Brain microvascular endothelial cell (primary cell): ENCODE results near the gene DYNC1I2.
A peak's percentile ranks its signal among the peaks of the same experiment; 100 is the strongest.

Source experiments
- DNase-seq: peaks from one replicate; pipeline ENCODE4 v3.0.0-alpha.2; 2020
- H3K27ac ChIP-seq: fragments of 250-450 bp; sonication (Bioruptor Pico); 2 replicates; pipeline ENCODE4 v1.5.1; 2020; ENCODE audit warnings: mild to moderate bottlenecking, moderate library complexity
- H3K27me3 ChIP-seq: fragments of 250-450 bp; sonication (Bioruptor Pico); replicated peaks from 2 replicates; pipeline ENCODE4 v1.5.1; 2020; ENCODE audit warnings: mild to moderate bottlenecking
- H3K36me3 ChIP-seq: fragments of 250-450 bp; sonication (Bioruptor Pico); replicated peaks from 2 replicates; pipeline ENCODE4 v1.5.1; 2020; ENCODE audit warnings: mild to moderate bottlenecking
- H3K4me3 ChIP-seq: 2 replicates; pipeline ENCODE4 v1.5.1; 2011; ENCODE audit warnings: low read depth, mild to moderate bottlenecking, control low read depth, low read length, moderate library complexity
- in situ Hi-C: cut with HindIII; loops from 2 replicates; pipeline ENCODE4 v1.10.0; 2017; ENCODE audit warnings: low sequenced_read_pairs, low pct_ligation_motif_present
- TF ChIP-seq, protein P1 (sequence below): IDR thresholded peaks from 2 replicates; pipeline ENCODE4 v1.5.1; 2011; ENCODE audit warnings: low read depth, mild to moderate bottlenecking, moderate library complexity, low read length, control low read depth, inconsistent platforms; ENCODE audit errors: missing control alignments

Gene DYNC1I2

DNA sequence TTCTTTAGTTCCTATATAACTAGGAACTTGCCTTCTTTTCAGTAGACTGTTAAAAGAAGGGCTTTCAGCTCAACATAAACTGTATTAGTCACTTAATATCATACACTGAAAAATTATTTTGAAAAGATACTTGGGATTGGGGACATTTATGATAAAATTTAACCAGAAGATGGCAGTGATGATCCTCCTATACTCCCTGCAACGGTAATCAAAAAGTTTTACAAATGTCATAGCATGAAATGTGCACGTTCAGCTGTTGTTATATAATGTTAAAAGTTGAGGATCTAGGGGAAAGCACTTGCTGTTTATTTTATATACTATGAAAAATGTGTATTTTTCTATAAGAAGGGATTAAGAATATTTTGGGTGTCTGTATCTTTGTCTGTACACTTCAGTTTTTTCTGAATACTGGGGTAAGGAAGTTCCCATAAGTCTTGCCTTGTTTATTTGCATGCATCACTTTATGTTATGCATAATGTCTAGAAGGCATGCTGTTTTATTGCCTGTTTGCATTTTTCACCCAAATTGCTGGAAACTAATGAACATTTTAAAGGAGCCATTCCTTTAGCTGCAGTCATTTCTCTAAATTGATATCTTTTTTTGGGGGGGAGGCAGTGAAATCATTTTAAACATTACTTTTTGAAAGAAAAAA lies 19.0 kb downstream of the DYNC1I2 start:
- in situ Hi-C loops = no loop called here
- H3K4me3 ChIP-seq = no peak overlapping the region
- H3K27ac ChIP-seq = no peak overlapping the region
- no peak for DNase-seq
- H3K36me3 ChIP-seq = peaks cover 5% of the 10 kb centered on the region
- H3K27me3 ChIP-seq = no peaks in the 10 kb centered on the region
- TF ChIP-seq, protein P1, sequence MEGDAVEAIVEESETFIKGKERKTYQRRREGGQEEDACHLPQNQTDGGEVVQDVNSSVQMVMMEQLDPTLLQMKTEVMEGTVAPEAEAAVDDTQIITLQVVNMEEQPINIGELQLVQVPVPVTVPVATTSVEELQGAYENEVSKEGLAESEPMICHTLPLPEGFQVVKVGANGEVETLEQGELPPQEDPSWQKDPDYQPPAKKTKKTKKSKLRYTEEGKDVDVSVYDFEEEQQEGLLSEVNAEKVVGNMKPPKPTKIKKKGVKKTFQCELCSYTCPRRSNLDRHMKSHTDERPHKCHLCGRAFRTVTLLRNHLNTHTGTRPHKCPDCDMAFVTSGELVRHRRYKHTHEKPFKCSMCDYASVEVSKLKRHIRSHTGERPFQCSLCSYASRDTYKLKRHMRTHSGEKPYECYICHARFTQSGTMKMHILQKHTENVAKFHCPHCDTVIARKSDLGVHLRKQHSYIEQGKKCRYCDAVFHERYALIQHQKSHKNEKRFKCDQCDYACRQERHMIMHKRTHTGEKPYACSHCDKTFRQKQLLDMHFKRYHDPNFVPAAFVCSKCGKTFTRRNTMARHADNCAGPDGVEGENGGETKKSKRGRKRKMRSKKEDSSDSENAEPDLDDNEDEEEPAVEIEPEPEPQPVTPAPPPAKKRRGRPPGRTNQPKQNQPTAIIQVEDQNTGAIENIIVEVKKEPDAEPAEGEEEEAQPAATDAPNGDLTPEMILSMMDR = peak; percentile 39

- Histone ChIP-seq H3K27me3 (no peaks in the 10 kb centered on the region), H3K27ac (no peak overlapping the region), H3K36me3 (peaks cover 5% of the 10 kb centered on the region), H3K4me3 (no peak overlapping the region)
- no peak for DNase-seq
- in situ Hi-C loops = no loop called here
- TF ChIP-seq, protein P1 = no peak
Measured at GRCh38 chr2:171707752-171708151, 20.5 kb downstream of the DYNC1I2 start.

GRCh38 chr2:171709011-171709685 lies 21.9 kb downstream of the DYNC1I2 start:
- H3K36me3 ChIP-seq = no peaks in the 10 kb centered on the region
- in situ Hi-C loops = no loop called here

GRCh38 chr2:171711351-171711750 lies 24.1 kb downstream of the DYNC1I2 start:
- peak overlapping the region; percentile 81 for H3K27ac ChIP-seq
- TF ChIP-seq, protein P1 = no peak
- in situ Hi-C loops = no loop called here
- H3K4me3 ChIP-seq = no peak overlapping the region
- peaks cover 1% of the 10 kb centered on the region for H3K36me3 ChIP-seq
- no peak for DNase-seq
- no peaks in the 10 kb centered on the region for H3K27me3 ChIP-seq

More at GRCh38 chr2:171709011-171709685, 21.9 kb downstream of the DYNC1I2 start:
- Histone ChIP-seq H3K27me3 (no peaks in the 10 kb centered on the region), H3K27ac (no peak overlapping the region), H3K4me3 (no peak overlapping the region)
- DNase-seq = no peak
- TF ChIP-seq, protein P1 = no peak

DNA sequence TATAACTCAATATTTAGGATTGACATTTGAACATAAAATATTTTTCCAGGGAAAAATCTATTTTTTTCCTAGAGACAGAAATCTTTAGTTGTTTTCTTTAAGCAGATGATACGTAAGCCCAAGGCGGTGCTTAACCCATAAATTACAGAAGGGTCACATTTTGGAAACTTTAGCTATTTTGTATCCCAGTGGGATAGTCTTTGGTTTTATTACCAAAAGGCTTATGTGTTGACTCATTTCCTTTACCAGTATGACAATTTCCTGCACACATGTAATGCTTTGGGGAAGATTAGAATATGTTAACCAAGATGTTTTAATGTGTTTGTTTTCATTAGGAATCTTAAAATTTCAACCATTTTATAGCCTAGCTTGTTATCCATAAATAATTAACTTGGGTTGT lies 24.8 kb downstream of the DYNC1I2 start:
- DNase-seq = peak; percentile 59
- H3K36me3 ChIP-seq = peaks cover 5% of the 10 kb centered on the region

More for the DNA sequence above, 24.8 kb downstream of the DYNC1I2 start:
- H3K4me3 ChIP-seq = no peak overlapping the region
- TF ChIP-seq, protein P1 = no peak
- in situ Hi-C loops = no loop called here
- H3K27me3 ChIP-seq = no peaks in the 10 kb centered on the region
- H3K27ac ChIP-seq = peak overlapping the region; percentile 81
